AG04450 (cell line): Measurements from ENCODE around the gene CREG1. TPM values are rescaled to one million over a fixed set of nuclear protein-coding genes. Genes with fewer than 3 reads are reported as not detected.

Experiments used
- CTCF ChIA-PET: fragments of 300-600, 350-600 bp; formaldehyde crosslinking; extraction: SDS; loops from one replicate; lab custom pipeline; 2022; ENCODE audit warnings: antibody characterized with exemption, inconsistent platforms; lab: Charles Lee
- POLR2A ChIA-PET: fragments of 350-600 bp; formaldehyde crosslinking; extraction: SDS; loops from one replicate; lab custom pipeline; 2021; ENCODE audit warnings: antibody characterized with exemption, inconsistent platforms; lab: Yijun Ruan, JAX
- DNase-seq: peaks from one replicate; pipeline ENCODE4 v3.0.0-alpha.2; 2011; ENCODE audit warnings: low read depth, low spot score
- H3K27ac ChIP-seq: one replicate; pipeline ENCODE4 v1.5.1; 2012; ENCODE audit warnings: low read depth, low read length, control low read depth
- H3K27me3 ChIP-seq: one replicate; pipeline ENCODE4 v1.6.0; 2012; ENCODE audit warnings: low read length; ENCODE audit not compliant: control insufficient read depth, insufficient read depth
- H3K4me3 ChIP-seq: 2 replicates; pipeline ENCODE4 v1.5.1; 2011; ENCODE audit warnings: mild to moderate bottlenecking, low read depth, low read length, control low read depth
- H3K9me3 ChIP-seq: 2 replicates; pipeline ENCODE4 v1.5.1; 2012; ENCODE audit warnings: low read length; ENCODE audit not compliant: control insufficient read depth, insufficient read depth
- polyA plus RNA-seq: library from polyadenylated mRNA; depleted of rRNA; stranded (reverse); fragments of >200 nt; gene quantifications from 2 replicates; pipeline ENCODE4 v1.2.3, GENCODE V29; 2011
- TF ChIP-seq, protein P1 (sequence below): IDR thresholded peaks from 2 replicates; pipeline ENCODE4 v1.5.1; 2011; ENCODE audit warnings: low read depth, low read length, control low read depth, inconsistent platforms

The CREG1 gene
- polyA plus RNA-seq, 1 experiment: 31.2 TPM

- no peak overlapping the region for H3K4me3 ChIP-seq
- ChIA-PET POLR2A (no interaction called here), CTCF (interaction anchor here (1.0 to 1.1 kb wide), 2 partner anchors 32 to 136 kb away, joined by 3 read pairs; no protein-coding TSS in a partner anchor)
- H3K9me3 ChIP-seq: no peaks in the 10 kb centered on the region
- no peak for DNase-seq
- no peaks in the 10 kb centered on the region for H3K27me3 ChIP-seq
- TF ChIP-seq, protein P1, sequence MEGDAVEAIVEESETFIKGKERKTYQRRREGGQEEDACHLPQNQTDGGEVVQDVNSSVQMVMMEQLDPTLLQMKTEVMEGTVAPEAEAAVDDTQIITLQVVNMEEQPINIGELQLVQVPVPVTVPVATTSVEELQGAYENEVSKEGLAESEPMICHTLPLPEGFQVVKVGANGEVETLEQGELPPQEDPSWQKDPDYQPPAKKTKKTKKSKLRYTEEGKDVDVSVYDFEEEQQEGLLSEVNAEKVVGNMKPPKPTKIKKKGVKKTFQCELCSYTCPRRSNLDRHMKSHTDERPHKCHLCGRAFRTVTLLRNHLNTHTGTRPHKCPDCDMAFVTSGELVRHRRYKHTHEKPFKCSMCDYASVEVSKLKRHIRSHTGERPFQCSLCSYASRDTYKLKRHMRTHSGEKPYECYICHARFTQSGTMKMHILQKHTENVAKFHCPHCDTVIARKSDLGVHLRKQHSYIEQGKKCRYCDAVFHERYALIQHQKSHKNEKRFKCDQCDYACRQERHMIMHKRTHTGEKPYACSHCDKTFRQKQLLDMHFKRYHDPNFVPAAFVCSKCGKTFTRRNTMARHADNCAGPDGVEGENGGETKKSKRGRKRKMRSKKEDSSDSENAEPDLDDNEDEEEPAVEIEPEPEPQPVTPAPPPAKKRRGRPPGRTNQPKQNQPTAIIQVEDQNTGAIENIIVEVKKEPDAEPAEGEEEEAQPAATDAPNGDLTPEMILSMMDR: no peak
- H3K27ac ChIP-seq: no peak overlapping the region
These were observed 13.2 kb upstream of the CREG1 start for GRCh38 chr1:167566766-167567165.

- CTCF ChIA-PET: interaction anchor here (1.1 to 1.8 kb wide), 3 partner anchors 24 to 31 kb away, joined by 3 to 7 read pairs (median 3); no protein-coding TSS in a partner anchor
- POLR2A ChIA-PET: no interaction called here
- Histone ChIP-seq H3K9me3 (no peaks in the 10 kb centered on the region), H3K4me3 (no peak overlapping the region), H3K27me3 (no peaks in the 10 kb centered on the region), H3K27ac (no peak overlapping the region)
- TF ChIP-seq, protein P1: no peak
- no peak for DNase-seq
These were observed 12.4 kb upstream of the CREG1 start for GRCh38 chr1:167565922-167566321.

- H3K4me3 ChIP-seq: no peak overlapping the region
- no peak overlapping the region for H3K27ac ChIP-seq
- peaks cover 2% of the 10 kb centered on the region for H3K27me3 ChIP-seq
- CTCF ChIA-PET: interaction anchor here (0.7 to 3.2 kb wide), 9 partner anchors 9 to 659 kb away, joined by 3 to 18 read pairs (median 4); partner anchors contain the start of gene CREG1
- TF ChIP-seq, protein P1: no peak
- no peaks in the 10 kb centered on the region for H3K9me3 ChIP-seq
- POLR2A ChIA-PET: no interaction called here
- no peak for DNase-seq
These were observed 11.2 kb upstream of the CREG1 start for GRCh38 chr1:167564612-167565270.

DNA sequence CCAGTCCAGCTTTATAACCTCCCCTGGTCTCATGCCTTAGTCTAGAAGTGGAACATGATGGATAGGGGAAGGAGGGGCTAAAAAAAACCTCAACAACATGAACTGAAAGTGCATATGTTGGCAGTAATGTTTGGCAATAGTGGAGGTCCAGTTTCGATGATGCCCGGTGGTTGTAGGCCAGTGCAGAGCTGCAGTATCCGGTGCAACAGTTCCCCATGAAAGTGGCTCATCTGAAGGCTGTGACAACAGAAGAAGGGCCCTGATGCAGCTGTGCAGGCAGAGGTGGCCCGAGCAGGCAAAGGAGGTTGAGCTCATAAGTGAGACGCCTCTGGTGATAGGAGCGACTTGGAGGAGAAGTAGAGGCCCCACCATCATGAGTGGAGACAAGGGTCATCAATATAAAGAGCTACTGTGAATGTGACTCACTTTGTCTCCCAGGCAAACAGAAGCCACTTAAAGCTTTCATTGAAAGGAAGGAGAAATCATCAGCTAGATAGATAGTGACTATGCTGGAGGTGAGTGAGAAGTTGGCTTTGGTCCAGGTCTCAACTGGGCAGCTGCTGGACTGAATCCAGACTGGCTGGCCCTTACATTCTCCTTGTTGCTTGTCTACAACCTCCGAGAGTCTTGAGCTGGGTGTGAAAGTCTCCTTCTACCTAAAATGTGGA, 10.2 kb upstream of the CREG1 start:
- no peak for DNase-seq
- ChIA-PET POLR2A (no interaction called here), CTCF (interaction anchor here (0.6 to 3.2 kb wide), 7 partner anchors 8 to 505 kb away, joined by 3 to 18 read pairs (median 5); partner anchors contain the start of gene CREG1)
- Histone ChIP-seq H3K27ac (no peak overlapping the region), H3K27me3 (peaks cover 2% of the 10 kb centered on the region), H3K4me3 (no peak overlapping the region), H3K9me3 (no peaks in the 10 kb centered on the region)
- TF ChIP-seq, protein P1: no peak

GRCh38 chr1:167562702-167563101, 9.1 kb upstream of the CREG1 start:
- no peak for DNase-seq
- TF ChIP-seq, protein P1: no peak
- H3K9me3 ChIP-seq: no peaks in the 10 kb centered on the region
- no peak overlapping the region for H3K27ac ChIP-seq
- POLR2A ChIA-PET: no interaction called here
- CTCF ChIA-PET: interaction anchor here (0.6 to 3.2 kb wide), 3 partner anchors 9 to 125 kb away, joined by 3 to 18 read pairs (median 3); partner anchors contain the start of gene CREG1
- H3K27me3 ChIP-seq: peaks cover 5% of the 10 kb centered on the region
- H3K4me3 ChIP-seq: no peak overlapping the region
